ENCODE measurements around the gene DSCAM.

- TF ChIP-seq, protein P1, sequence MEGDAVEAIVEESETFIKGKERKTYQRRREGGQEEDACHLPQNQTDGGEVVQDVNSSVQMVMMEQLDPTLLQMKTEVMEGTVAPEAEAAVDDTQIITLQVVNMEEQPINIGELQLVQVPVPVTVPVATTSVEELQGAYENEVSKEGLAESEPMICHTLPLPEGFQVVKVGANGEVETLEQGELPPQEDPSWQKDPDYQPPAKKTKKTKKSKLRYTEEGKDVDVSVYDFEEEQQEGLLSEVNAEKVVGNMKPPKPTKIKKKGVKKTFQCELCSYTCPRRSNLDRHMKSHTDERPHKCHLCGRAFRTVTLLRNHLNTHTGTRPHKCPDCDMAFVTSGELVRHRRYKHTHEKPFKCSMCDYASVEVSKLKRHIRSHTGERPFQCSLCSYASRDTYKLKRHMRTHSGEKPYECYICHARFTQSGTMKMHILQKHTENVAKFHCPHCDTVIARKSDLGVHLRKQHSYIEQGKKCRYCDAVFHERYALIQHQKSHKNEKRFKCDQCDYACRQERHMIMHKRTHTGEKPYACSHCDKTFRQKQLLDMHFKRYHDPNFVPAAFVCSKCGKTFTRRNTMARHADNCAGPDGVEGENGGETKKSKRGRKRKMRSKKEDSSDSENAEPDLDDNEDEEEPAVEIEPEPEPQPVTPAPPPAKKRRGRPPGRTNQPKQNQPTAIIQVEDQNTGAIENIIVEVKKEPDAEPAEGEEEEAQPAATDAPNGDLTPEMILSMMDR (conservative IDR thresholded peaks at IDR 0.05; ENCODE audit: low read depth in 2 of 2) = no peak
- TF ChIP-seq ZNF331 (CRISPR knock-in tag; IDR thresholded peaks at IDR 0.05; ENCODE audit: low read depth) (no peak), POLR2AphosphoS5 (IDR thresholded peaks at IDR 0.05; ENCODE audit: low read depth) (no peak), EZH2phosphoT487 (IDR thresholded peaks at IDR 0.05; ENCODE audit: unreplicated experiment) (no peak), CREB1 (CRISPR knock-in tag; IDR thresholded peaks at IDR 0.05; ENCODE audit: low read depth) (no peak), NANOG (IDR thresholded peaks at IDR 0.05; ENCODE audit: borderline replicate concordance) (no peak), ZNF462 (CRISPR knock-in tag; IDR thresholded peaks at IDR 0.05) (no peak), EZH2 (IDR thresholded peaks at IDR 0.05; ENCODE audit: low read depth, unreplicated experiment) (no peak)
- TF ChIP-seq, protein P2, sequence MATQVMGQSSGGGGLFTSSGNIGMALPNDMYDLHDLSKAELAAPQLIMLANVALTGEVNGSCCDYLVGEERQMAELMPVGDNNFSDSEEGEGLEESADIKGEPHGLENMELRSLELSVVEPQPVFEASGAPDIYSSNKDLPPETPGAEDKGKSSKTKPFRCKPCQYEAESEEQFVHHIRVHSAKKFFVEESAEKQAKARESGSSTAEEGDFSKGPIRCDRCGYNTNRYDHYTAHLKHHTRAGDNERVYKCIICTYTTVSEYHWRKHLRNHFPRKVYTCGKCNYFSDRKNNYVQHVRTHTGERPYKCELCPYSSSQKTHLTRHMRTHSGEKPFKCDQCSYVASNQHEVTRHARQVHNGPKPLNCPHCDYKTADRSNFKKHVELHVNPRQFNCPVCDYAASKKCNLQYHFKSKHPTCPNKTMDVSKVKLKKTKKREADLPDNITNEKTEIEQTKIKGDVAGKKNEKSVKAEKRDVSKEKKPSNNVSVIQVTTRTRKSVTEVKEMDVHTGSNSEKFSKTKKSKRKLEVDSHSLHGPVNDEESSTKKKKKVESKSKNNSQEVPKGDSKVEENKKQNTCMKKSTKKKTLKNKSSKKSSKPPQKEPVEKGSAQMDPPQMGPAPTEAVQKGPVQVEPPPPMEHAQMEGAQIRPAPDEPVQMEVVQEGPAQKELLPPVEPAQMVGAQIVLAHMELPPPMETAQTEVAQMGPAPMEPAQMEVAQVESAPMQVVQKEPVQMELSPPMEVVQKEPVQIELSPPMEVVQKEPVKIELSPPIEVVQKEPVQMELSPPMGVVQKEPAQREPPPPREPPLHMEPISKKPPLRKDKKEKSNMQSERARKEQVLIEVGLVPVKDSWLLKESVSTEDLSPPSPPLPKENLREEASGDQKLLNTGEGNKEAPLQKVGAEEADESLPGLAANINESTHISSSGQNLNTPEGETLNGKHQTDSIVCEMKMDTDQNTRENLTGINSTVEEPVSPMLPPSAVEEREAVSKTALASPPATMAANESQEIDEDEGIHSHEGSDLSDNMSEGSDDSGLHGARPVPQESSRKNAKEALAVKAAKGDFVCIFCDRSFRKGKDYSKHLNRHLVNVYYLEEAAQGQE (IDR thresholded peaks at IDR 0.05; ENCODE audit: unreplicated experiment) = no peak
Measured at GRCh38 chr21:40770435-40771055, 76.4 kb downstream of the DSCAM start.

Data from GM23338 (cell line).